GM19372 (cell line): Measurements from ENCODE around the gene MNT.

Experiments used
- ATAC-seq: cut with Tn5 transposase; IDR thresholded peaks from one replicate; pipeline ENCODE4 v1.9.1; 2021; ENCODE audit warnings: mild to moderate bottlenecking, low read depth, moderate library complexity; ENCODE audit not compliant: unreplicated experiment

The MNT gene

DNA sequence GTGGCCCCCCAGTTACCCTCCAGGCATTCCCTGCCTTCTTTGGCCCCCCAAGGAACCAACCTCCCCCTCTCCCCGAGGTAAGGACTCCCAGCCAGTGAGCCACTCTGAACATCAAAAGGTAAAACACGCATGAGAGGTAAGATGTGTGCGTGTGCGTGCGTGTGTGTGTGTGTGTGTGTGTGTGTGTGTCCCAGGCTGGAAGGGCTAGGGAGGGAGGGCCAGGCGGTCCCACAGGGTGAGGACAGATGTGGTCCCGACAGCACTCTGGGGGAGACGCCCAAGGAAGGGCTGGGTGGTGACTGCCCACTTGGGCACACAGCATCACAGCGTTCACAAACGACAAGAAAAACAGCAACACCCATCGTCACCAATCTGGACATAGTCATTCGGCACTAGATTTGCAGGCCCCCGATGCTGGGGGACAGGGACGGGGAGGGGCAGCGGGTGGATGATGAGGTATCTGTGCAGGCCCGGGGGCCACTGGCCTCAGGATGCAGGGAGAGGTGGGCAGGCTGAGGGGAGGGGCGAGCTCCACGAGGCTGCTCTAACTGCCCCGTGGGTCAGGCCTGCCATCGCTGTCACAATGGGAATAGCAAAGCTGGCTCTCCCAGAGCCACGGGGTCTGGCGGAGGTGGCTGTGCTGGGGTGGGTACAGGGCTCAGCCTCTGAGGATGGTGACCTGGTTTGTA lies 16.3 kb downstream of the MNT start:
- ATAC-seq: no peak

DNA sequence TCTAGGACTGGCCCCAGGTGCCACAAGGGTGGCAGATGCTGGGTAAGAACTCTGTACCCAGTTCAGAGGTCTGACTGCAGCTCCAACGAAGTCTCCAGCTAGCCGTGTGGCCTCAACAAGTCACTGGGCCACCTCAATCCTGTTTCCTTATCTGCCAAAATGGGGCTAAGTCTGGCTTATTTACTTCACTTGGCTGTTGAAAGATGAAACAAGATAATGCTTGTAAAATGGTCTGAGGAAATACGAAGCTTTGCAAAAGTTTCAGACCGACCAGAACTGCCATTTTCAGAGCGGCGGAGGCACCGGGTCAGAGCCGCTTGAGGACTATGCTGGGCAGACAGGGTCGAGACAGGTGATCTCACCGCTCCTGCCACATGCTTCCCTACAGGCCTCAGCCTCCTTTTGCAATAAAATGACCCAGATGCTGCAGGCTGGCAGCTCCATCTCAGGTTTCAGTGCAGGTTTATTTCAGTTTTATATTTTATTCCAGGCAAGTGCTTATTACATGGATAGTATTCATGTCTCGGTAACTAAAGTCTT lies 17.2 kb downstream of the MNT start:
- no peak for ATAC-seq

GRCh38 chr17:2380950-2381649 lies 19.8 kb downstream of the MNT start:
- ATAC-seq: no peak

DNA sequence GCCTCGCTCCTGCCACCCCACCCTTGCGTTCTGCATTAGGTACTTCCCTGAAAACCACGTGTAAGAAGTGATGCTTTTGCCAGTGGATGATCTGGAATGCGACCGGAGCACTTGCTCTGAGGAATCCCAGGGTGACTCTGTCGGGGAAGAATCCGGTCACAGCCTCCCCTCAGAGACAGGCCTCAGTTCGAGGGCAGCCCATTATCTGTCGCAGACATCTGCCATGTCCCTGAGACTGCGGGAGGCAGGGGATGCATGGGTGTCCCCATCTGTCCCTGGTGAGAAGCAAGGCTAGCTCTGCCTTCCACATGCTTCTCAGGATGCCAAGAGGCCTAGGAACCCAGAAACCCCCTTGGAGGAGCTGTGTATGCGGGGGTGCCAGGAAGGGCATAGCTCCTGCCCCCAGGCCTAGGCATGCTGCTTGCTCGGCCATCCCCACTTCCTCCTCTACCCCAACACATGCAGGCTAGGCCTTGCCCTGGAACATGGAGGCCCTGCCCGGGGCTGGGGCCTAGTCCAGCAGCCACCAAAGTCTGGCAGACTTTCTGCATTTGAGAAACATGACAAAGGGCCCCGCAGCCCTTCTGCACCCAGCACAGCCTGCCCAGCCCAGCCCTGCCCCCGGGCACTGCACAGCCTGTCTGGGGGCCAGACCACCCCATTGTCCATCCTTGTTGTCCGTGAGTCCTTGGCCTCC lies 20.5 kb downstream of the MNT start:
- ATAC-seq: no peak

DNA sequence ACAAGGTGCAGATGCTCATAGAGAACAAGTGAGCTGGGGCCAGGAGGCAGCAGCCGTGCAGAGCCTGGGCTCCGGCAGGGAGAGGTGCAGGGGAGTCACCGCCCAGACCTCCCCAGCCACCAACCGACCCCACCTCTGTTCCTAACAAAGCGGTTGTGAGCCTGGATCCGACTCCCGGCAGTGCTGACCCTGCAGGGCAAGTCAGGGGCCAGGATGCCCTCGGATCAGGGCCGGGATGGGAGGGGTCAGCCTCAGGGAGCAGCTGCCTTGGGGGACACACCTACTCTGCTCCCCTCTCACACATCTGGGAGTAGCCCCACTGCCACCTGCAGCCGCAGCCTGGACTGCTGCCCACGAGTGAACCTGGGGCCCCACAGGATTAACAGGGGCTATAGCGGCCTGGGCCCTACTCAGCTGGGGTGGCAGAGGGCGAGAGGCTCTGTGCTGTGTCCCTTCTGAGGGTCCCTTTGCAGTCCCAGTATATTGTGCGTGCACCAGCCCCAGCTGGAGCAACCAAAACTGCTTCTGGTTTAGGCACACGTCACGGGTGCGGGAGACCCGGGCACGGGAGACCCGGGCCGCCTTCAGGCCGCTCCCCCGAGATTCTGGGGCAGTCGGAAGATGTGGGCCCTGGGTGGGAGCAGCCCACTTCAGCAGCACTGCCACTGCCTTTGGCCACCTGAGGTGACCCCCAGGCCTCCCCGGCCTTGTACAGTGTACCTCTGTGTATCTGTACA lies 21.2 kb downstream of the MNT start:
- ATAC-seq: no peak

GRCh38 chr17:2378905-2379304 lies 22.0 kb downstream of the MNT start:
- ATAC-seq: no peak

DNA sequence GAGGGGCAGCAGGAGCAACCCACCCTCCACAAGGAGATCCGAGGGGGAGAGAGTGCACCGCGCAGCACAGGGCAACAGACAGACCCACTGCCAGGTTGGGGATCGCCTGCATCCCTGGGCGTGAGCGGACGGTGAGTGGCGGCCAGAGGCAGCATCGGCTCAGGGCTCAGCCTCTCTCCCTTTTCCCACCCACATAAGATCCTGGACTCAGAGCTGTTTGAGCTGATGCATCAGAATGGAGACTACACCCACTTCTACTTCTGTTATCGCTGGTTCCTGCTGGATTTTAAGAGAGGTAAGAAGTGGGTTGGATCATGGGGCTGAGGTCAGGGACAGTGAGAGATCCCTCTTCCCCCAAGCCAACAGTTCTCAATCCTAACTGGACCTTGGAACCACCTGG lies 23.2 kb downstream of the MNT start:
- no peak for ATAC-seq

DNA sequence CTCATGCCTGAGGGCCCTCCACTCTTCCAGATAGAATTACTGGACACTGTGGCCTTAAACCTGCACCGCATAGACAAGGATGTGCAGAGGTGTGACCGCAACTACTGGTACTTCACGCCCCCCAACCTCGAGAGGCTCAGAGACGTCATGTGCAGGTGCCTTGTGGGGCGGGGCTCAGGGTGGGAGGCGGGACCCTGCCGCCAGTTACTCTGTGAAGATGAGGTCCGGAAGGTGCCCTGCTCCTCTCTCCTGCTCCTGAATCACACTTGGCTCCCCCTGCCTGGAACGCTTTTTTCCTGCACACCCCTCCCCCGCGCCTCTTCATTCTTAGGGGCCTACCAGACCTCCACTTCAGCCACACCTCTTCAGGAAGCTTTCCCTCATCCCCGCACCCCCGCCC lies 24.8 kb downstream of the MNT start:
- no peak for ATAC-seq

DNA sequence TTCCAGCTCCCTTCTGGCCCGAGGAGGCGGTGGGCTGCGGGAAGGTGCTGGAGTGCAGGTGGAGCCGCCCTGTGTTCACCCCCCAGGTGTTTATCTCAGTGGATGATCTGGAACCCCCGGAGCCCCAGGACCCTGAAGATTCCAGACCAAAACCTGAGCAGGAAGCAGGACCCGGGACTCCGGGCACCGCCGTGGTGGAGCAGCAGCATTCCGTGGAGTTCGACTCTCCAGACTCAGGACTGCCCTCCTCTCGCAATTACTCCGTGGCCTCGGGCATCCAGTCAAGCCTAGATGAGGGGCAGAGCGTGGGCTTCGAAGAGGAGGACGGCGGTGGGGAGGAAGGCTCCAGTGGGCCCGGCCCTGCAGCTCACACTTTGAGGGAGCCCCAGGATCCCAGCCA lies 25.5 kb downstream of the MNT start:
- ATAC-seq: no peak

DNA sequence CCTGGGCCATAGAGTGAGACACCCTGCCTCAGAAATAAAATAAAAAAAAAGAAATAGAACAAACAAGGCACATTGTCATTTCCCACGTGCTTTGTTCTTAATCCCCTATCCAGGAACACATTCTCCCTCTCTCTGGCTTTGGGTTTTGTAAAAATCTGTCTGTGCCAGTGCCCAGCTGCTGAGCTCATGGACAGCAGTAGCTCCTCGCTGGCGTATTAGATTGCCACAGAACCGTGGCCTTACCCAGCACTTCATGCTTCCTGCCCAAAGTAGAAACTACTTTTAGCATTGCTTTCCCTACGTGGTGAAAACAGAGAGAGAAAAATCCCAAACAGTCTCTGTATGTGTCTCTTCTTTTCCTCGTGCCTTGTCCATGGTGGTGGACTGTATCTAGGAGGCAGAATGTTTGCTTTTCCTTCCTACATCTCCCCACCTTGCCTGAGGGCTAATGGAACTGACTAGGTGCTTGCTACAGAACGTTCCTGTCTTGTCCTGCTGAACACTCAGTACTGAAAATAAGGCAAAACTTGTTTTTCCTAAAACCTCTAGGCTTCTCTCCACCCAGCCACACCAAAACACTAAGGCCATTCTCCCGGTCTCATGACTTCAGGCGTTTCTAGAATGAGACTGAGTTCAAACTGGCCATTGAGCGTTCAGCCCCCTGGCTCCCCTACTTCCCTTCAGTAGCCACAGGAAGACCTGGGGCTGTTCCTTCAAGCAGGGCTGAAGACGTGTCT lies 26.1 kb downstream of the MNT start:
- no peak for ATAC-seq

DNA sequence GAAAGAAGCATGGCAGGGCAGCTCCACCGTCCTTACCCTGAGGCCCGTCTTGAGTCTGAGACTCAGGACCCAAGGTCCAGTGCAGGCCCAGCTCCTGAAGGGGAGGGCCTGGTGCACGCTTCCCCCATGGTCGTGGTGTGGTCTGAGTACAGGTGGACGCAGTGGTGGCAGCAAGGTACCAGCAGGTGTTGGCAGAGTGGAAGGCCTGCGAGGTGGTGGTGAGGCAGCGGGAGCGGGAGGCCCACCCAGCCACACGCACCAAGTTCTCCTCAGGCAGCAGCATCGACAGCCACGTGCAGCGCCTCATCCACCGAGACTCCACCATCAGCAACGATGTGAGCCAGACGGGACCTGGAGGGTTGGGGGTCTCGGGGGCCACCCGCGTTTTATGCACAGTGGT lies 27.7 kb downstream of the MNT start:
- ATAC-seq: no peak

- no peak for ATAC-seq
Observed at GRCh38 chr17:2372681-2373080, 28.2 kb downstream of the MNT start.

DNA sequence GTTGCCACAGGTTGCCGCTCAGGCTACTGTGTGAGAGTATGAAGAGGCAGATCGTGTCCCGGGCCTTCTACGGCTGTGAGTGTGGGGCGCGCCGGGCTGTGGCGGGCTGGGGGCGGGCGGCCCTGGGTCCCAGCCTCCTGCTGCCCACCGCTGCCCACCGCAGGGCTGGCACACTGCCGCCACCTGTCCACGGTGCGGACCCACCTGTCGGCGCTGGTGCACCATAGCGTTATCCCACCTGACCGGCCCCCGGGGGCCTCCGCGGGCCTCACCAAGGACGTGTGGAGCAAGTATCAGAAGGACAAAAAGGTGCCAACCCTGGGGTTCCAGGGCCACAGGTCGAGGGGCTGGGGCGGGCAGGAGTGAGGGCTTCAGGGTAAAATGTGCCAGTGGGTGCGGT lies 28.7 kb downstream of the MNT start:
- ATAC-seq: no peak

DNA sequence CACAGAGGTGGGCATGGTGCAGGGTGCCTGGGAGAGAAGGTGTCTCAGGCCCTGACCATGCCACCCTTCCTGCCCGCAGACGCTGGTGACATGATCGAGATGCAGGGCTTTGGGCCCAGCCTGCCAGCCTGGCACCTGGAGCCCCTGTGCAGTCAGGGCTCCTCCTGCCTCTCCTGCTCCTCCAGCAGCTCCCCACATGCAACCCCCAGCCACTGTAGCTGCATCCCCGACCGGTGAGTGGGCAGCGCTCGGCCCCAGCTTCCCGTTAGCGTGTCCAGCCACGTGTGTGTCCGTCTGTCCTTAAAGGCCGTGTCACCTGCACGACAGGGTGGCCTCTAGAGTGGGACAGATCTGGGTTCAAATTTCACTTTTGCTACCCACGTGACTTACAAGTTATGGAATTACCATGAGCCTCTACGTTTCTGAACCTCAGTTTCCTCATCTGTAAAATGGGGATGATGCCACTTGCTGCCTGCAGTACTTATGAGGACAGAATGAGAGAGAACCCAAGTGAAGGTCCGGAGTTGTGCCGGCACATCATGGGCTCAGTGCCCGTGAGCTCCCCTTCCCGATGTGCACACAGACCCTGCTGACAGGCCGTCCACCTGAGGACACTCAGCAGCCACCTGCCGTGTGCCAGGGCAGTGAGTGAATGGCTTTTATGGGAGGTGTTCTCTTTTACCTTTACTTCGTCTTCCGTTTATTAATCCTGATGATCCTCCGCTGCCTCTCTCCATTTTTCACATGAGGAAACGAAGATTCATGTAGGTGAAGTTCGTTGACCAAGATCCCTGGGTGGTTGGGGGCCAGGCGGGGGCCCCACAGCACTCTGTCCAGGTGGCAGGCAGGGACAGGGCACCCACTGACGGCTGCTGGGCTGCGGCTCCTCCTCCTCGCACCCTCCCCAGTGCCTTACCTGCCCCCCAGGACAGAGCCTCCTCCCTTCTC lies 29.4 kb downstream of the MNT start:
- no peak for ATAC-seq

DNA sequence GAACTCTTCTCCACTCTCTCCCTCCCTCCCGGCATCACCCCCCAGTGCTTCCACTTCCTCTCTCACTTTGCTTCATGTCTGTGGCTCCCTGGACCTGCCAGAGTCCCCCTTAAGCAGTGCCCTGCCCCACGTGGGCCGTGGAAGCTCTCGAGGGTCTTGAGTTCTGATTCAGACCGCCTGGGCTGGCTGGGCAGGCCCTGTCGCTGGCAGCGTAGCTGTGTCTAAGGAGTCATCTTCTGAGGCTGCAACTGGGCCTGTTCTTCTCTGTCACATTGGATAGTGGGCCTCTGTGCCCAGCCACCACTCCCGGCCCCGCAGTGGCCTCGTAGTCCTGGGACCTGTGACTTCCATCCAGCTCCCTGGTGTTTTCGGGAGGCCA lies 30.7 kb downstream of the MNT start:
- ATAC-seq: no peak

DNA sequence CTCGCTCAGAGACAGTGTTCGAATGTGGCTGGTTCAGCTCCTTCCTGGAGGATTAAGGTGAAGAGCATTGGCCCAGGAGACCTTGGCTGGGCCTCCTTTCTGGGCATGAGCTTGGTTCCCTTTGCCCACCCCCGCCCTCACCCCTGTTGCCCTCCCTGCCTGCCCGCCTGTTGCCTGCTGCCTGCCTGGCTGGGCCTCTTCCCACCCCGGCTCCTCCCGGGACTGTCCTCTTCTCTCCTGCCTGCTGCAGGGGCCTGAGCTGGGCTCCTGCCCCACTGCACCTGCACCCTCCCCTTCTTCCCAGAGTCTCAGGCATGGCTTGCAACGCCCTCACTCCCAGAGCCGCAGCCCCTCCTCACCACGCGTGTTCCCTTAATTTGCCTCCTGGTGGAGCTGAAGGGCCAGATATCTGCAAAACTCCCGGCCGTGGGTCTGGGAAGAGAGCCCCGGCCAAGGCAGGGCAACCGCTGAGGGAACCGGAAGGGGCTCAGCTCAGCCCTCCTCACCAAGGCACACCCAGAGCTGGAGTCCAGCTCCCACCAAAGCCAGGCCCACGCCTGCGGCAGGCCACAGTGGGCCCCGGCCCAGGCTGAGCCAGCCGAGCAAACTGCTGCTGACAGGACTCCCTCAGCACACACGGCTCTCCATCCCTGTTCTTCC lies 31.2 kb downstream of the MNT start:
- ATAC-seq: no peak

DNA sequence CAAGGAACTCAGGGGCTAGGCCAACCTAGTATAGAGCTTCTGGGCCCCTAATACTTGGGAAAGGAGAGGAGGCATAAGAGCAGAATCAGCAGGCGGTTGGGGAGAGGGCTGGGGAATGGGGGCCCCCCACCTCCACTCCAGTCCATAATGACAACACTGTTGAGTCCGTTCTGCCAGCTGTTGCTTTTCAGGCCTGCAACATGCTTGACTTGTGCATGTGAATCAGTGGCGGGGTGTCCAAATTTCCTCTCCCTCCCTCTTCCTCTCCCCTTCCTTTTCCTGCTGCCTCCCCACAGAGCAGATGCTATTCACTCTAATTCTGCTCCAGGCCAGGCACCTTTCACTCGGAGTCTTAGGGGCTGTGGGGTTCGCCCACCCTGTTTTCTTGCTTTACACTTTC lies 31.8 kb downstream of the MNT start:
- no peak for ATAC-seq

DNA sequence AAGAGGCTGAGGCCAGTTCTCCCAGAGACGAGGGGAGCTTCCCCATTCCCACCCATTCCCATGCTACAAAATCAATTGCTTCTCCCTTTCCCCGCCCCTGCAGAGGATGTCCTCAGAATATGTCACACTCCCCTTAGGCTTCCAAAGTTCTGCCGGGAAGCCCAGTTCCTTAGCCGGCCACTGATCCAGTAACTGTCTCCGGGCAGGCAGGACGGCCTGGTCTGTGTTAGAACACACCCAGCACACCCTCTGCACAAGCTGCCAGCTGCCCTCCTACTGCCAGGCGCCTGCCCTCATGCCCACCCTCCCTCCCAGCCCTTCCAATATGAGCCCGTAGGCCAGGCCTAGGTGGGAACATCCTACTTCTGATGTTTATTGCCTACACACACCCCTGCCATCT lies 32.5 kb downstream of the MNT start:
- no peak for ATAC-seq
